DMS79 (cell line): Measurements from ENCODE around the gene OR2T5.
"Not testable (repeated sequence)": the region's sequence is repeated elsewhere in the genome, so short reads cannot be mapped to it uniquely, and the experiment has no call there.

Experiments used
- DNase-seq: peaks from one replicate; lab custom pipeline; 2025; lab: John Stamatoyannopoulos, UW

Gene OR2T5

DNA sequence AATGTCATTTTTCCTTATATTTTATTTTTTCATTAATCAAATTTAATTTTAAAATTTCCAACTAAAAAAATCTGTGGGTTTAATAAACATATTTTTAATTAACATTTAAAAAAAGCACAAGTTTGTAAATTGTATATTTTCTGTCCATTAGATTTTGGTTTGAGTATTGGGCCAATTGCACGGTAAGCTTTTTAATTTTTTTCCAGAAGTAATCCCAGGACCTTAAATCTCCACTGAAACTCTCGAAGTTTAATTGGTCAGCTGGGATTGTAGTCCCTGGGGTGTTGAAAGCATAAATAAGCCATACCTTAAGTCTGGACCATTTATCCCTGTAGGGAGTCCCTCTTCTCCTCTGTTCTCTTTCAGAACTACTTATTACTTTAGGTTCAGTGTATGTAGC lies 19.4 kb downstream of the OR2T5 start, which contains the start of gene OR2G6:
Gene OR2G6, plus strand, starts transcription at position 301 of the 400 bp plus-strand sequence. CDS start 13,574 bp downstream, outside the sequence.
- not testable (repeated sequence) for DNase-seq

DNA sequence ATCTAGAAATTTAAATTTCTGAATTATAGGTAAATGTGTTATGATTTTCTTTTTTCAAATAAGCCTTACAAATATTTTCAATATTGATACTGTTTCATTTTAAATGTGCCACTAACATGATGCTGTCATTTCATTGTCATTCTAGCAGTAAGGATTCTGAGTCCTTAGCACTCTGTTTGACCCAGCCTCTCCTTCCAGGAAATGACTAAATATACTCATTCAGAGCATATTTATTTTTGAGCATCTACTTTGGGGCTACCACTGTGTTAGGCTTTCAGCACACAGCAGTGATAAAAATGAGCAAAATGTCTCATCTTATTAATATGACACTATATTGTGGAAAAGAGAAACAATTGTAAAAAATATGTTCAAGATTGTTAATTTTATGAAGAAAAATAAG lies 21.8 kb downstream of the OR2T5 start:
- DNase-seq = not testable (repeated sequence)

DNA sequence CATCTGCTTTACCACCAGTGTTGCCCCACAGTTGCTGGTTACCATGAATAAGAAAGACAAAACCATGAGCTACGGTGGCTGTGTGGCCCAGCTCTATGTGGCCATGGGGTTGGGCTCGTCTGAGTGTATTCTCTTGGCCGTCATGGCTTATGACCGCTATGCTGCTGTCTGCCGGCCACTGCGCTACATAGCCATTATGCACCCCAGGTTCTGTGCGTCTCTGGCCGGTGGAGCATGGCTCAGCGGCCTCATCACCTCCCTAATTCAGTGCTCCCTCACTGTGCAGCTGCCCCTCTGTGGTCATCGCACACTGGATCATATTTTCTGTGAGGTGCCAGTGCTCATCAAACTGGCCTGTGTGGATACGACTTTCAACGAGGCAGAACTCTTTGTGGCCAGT lies 33.5 kb downstream of the OR2T5 start:
- DNase-seq = no peak

DNA sequence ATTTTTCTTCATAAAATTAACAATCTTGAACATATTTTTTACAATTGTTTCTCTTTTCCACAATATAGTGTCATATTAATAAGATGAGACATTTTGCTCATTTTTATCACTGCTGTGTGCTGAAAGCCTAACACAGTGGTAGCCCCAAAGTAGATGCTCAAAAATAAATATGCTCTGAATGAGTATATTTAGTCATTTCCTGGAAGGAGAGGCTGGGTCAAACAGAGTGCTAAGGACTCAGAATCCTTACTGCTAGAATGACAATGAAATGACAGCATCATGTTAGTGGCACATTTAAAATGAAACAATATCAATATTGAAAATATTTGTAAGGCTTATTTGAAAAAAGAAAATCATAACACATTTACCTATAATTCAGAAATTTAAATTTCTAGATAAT lies 49.1 kb downstream of the OR2T5 start:
- DNase-seq = not testable (repeated sequence)
